Left hindlimb (tissue), 1 donor: ENCODE measurements around the gene SLC27A3.
A peak's percentile ranks its signal among the peaks of the same experiment; 100 is the strongest.

Experiments
- DNase-seq: peaks from one replicate; pipeline ENCODE4 v3.0.0-alpha.2; 2018

Gene SLC27A3

GRCh38 chr1:153783233-153784190 is 8.3 kb downstream of the SLC27A3 start:
- peak; percentile 94 for DNase-seq

- no peak for DNase-seq
Observed at GRCh38 chr1:153786038-153786790, 11.0 kb downstream of the SLC27A3 start.

- peak; percentile 42 for DNase-seq
Observed at GRCh38 chr1:153789478-153790034, 14.3 kb downstream of the SLC27A3 start.

- DNase-seq = peak; percentile 91
Observed at GRCh38 chr1:153790313-153790965, 15.2 kb downstream of the SLC27A3 start.

- no peak for DNase-seq
Observed at GRCh38 chr1:153790966-153791647, 15.9 kb downstream of the SLC27A3 start.

GRCh38 chr1:153791648-153792253 is 16.5 kb downstream of the SLC27A3 start:
- no peak for DNase-seq

- DNase-seq = no peak
Observed at GRCh38 chr1:153792631-153793041, 17.4 kb downstream of the SLC27A3 start.

GRCh38 chr1:153793261-153793972 is 18.2 kb downstream of the SLC27A3 start:
- no peak for DNase-seq

- DNase-seq = no peak
Observed at GRCh38 chr1:153793973-153794615, 18.9 kb downstream of the SLC27A3 start.

- DNase-seq = no peak
Observed at GRCh38 chr1:153794624-153795329, 19.6 kb downstream of the SLC27A3 start.

- DNase-seq = no peak
Observed at GRCh38 chr1:153795330-153795837, 20.2 kb downstream of the SLC27A3 start.

GRCh38 chr1:153795934-153796785 is 21.0 kb downstream of the SLC27A3 start:
- DNase-seq = no peak

GRCh38 chr1:153796786-153797659 is 21.8 kb downstream of the SLC27A3 start:
- DNase-seq = no peak

- DNase-seq = no peak
Observed at GRCh38 chr1:153798468-153798780, 23.2 kb downstream of the SLC27A3 start.

GRCh38 chr1:153799016-153799415 is 23.8 kb downstream of the SLC27A3 start:
- DNase-seq = no peak

GRCh38 chr1:153799566-153800465 is 24.6 kb downstream of the SLC27A3 start:
- no peak for DNase-seq

- no peak for DNase-seq
Observed at GRCh38 chr1:153800516-153800915, 25.3 kb downstream of the SLC27A3 start.
